NT2/D1 (cell line): ENCODE data around the gene KIAA0513.
"Not testable (repeated sequence)": the region's sequence is repeated elsewhere in the genome, so short reads cannot be mapped to it uniquely, and the experiment has no call there.

Experiments used
- DNase-seq: peaks from one replicate; pipeline ENCODE4 v3.0.0-alpha.2; 2011; ENCODE audit warnings: low read depth, low spot score
- H3K27me3 ChIP-seq: 2 replicates; pipeline ENCODE4 v1.6.0; 2011; ENCODE audit warnings: mild to moderate bottlenecking; ENCODE audit not compliant: insufficient read length, insufficient read depth
- H3K36me3 ChIP-seq: 2 replicates; pipeline ENCODE4 v1.6.1; 2011; ENCODE audit warnings: mild to moderate bottlenecking, low read length, mixed read lengths; ENCODE audit not compliant: insufficient read depth, insufficient read length
- H3K4me1 ChIP-seq: 2 replicates; pipeline ENCODE4 v1.5.1; 2011; ENCODE audit not compliant: insufficient read depth, insufficient read length
- H3K4me3 ChIP-seq: 2 replicates; pipeline ENCODE4 v1.5.1; 2011; ENCODE audit warnings: low read depth; ENCODE audit not compliant: insufficient read length
- H3K9ac ChIP-seq: 2 replicates; pipeline ENCODE4 v1.6.0; 2011; ENCODE audit warnings: low read depth; ENCODE audit not compliant: insufficient read length
- H3K9me3 ChIP-seq: 2 replicates; pipeline ENCODE4 v1.5.1; 2011; ENCODE audit warnings: mild to moderate bottlenecking, low read length; ENCODE audit not compliant: insufficient read depth
- SUZ12 ChIP-seq: IDR thresholded peaks from 2 replicates; pipeline ENCODE4 v1.6.1; 2011; ENCODE audit not compliant: insufficient read length, insufficient read depth; ENCODE audit errors: extremely low read depth
- YY1 ChIP-seq: IDR thresholded peaks from 2 replicates; pipeline ENCODE4 v1.6.1; 2011; ENCODE audit not compliant: insufficient read length, insufficient read depth
- ZNF274 ChIP-seq: IDR thresholded peaks from 2 replicates; pipeline ENCODE4 v1.6.1; 2011; ENCODE audit warnings: mild to moderate bottlenecking, low read depth, low read length

The KIAA0513 gene

DNA sequence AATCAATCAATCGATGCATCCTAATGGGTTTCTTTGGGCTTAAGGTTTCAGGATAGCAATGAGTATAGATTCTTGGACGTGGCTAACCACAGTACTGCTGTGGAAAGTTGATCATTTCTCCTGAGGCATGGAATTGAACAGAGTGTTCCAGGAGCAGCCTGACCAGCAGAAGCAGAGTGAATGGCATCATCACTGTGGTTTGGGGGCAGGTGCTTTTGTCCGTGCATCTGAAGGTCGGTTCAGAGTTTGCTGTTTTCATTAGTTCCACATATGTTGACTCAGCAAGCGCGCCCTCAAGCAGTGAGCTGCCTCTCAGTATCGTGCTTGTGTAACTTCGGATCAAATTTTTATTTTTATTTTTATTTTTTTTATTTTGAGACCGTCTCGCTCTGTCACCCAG lies 24.9 kb downstream of the KIAA0513 start:
- Histone ChIP-seq H3K4me3 (no peak overlapping the region), H3K27me3 (no peaks in the 10 kb centered on the region), H3K9me3 (no peaks in the 10 kb centered on the region), H3K36me3 (no peaks in the 10 kb centered on the region), H3K9ac (no peak overlapping the region), H3K4me1 (peaks cover 12% of the 10 kb centered on the region)
- TF ChIP-seq SUZ12 (no peak), YY1 (no peak), ZNF274 (no peak)
- no peak for DNase-seq

DNA sequence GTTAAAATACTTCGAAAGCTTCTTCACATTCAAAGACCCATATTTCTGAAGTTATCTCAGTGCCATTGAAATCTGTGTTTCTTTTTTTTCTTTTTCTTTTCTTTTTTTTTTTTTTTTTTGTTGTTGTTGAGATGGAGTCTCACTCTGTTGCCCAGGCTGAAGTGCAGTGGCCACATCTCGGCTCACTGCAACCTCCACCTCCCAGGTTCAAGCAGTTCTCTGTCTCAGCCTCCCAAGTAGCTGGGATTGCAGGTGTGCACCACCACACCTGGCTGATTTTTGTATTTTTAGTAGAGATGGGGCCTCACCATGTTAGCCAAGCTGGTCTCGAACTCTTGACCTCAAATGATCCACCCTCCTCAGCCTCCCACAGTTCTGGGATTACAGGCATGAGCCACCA lies 26.7 kb downstream of the KIAA0513 start:
- peaks cover 12% of the 10 kb centered on the region for H3K4me1 ChIP-seq
- DNase-seq, H3K9ac ChIP-seq, H3K36me3 ChIP-seq, H3K27me3 ChIP-seq, H3K4me3 ChIP-seq, H3K9me3 ChIP-seq: not testable (repeated sequence)

DNA sequence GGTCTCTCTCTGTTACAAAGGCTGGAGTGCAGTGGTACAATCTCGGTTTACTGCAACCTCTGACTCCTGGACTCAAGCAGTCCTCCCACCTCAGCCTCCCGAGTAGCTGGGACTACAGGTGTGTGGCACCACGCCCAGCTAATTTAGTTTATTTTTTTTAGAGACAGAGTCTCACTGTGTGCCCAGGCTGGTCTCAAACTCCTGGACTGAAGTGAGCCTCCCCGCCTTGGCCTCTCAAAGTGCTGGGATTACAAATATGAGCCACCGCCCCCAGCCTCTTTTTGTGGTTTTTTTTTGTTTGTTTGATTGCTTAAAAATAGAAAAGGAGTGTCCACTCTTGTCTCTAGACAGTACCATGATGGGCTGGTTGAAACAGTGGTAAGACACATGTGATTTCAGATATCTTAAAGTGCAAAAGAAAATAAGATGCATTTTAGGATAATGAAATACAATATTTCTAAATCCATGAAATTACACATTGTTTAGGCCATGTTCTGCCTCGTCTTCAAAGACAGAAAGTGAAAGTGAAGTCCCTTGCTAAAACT lies 27.4 kb downstream of the KIAA0513 start:
- Histone ChIP-seq H3K27me3 (no peaks in the 10 kb centered on the region), H3K9me3 (no peaks in the 10 kb centered on the region), H3K4me1 (peaks cover 12% of the 10 kb centered on the region), H3K9ac (no peak overlapping the region), H3K4me3 (no peak overlapping the region), H3K36me3 (no peaks in the 10 kb centered on the region)
- TF ChIP-seq SUZ12 (no peak), ZNF274 (no peak), YY1 (no peak)
- DNase-seq: no peak

DNA sequence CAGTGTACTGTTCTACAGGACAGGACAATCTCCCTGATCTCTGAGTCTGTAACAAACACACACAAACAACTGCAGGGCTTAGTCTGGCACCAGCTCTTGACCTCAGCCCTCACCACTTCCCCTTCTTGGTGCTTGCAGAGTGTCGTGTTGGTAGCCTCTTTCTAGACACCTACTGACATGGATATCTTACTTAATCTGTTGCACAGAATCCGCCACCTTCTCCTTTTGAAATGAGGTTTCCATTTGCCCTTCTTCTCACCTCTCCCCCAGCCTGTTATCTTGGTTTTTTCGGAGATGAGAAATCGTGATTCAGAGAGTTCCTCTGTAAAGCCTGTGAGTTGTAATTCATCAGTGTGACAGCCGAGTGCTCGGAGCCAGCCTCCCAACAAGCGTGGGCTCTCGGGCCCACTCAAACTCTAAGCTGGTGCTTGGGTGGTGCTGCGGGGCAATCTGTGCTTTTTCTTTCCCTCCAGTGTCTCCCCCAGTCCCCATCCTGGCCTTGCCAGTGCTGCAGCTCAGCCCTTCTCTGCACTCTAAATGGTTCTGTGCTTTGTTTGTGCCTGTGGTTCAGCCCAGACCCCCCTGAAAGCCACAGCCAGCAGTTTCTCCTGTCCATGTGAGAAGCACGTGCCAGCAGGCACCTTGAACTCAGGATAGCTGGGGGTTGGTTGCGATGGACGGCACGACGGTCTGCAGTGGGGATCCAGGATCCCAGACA lies 28.1 kb downstream of the KIAA0513 start:
- Histone ChIP-seq H3K9ac (no peak overlapping the region), H3K4me3 (no peak overlapping the region), H3K36me3 (no peaks in the 10 kb centered on the region), H3K9me3 (no peaks in the 10 kb centered on the region), H3K27me3 (no peaks in the 10 kb centered on the region), H3K4me1 (peaks cover 12% of the 10 kb centered on the region)
- DNase-seq: no peak
- TF ChIP-seq SUZ12 (no peak), YY1 (no peak), ZNF274 (no peak)

- H3K9me3 ChIP-seq: no peaks in the 10 kb centered on the region
- DNase-seq: no peak
- no peak overlapping the region for H3K9ac ChIP-seq
- no peaks in the 10 kb centered on the region for H3K27me3 ChIP-seq
- TF ChIP-seq ZNF274 (no peak), YY1 (no peak), SUZ12 (no peak)
- peaks cover 12% of the 10 kb centered on the region for H3K4me1 ChIP-seq
- H3K36me3 ChIP-seq: no peaks in the 10 kb centered on the region
- H3K4me3 ChIP-seq: no peak overlapping the region
Observed at GRCh38 chr16:85056211-85056748, 28.7 kb downstream of the KIAA0513 start.

- H3K9ac ChIP-seq: no peak overlapping the region
- no peak overlapping the region for H3K4me3 ChIP-seq
- H3K27me3 ChIP-seq: no peaks in the 10 kb centered on the region
- TF ChIP-seq ZNF274: no peak
- no peak for TF ChIP-seq YY1
- TF ChIP-seq SUZ12: no peak
- DNase-seq: no peak
- no peaks in the 10 kb centered on the region for H3K9me3 ChIP-seq
- H3K36me3 ChIP-seq: no peaks in the 10 kb centered on the region
- peaks cover 18% of the 10 kb centered on the region for H3K4me1 ChIP-seq
Observed at GRCh38 chr16:85057212-85057889, 29.8 kb downstream of the KIAA0513 start.

DNA sequence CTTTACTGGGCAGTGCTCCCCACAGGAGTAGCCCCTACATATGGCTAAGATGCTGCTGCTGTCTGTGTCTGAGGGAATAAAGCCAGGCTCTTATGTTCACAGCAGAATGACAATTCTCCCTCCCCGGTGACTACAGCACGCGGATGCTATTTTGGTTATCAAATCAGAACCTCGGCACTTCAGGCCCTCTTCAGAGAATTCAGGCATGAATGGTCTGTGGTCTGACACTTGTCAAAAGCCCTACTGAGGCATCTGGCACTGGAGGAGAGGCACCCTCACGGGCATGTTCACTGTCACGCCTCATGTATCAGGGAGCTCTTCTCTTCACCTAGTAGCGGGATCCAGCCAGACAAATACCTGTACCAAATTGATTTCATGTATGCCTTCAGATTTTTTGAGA lies 30.4 kb downstream of the KIAA0513 start:
- Histone ChIP-seq H3K4me1 (peaks cover 23% of the 10 kb centered on the region), H3K9me3 (no peaks in the 10 kb centered on the region), H3K9ac (no peak overlapping the region), H3K4me3 (no peak overlapping the region), H3K36me3 (no peaks in the 10 kb centered on the region), H3K27me3 (no peaks in the 10 kb centered on the region)
- no peak for DNase-seq
- TF ChIP-seq YY1 (no peak), ZNF274 (no peak), SUZ12 (no peak)
